Lower lobe of right lung (tissue), 2 donors: ENCODE data around the gene PON2. TPM values are rescaled to one million over a fixed set of nuclear protein-coding genes. Genes with fewer than 3 reads are reported as not detected.
"Not testable (repeated sequence)": the region's sequence is repeated elsewhere in the genome, so short reads cannot be mapped to it uniquely, and the experiment has no call there.

Experiments
- ATAC-seq, 2 donors: fragments of 200-7000 bp; cut with Tn5 transposase; one replicate each; pipeline ENCODE4 v1.9.1; 2020 to 2022; ENCODE audit warnings: mild to moderate bottlenecking in 2 of 2, moderate library complexity in 2 of 2
- DNase-seq: peaks from one replicate; pipeline ENCODE4 v3.0.0-alpha.2; 2020
- H3K27ac ChIP-seq: fragments of 200-600 bp; one replicate; pipeline ENCODE4 v1.8.0; 2022
- H3K27me3 ChIP-seq: fragments of 200-600 bp; one replicate; pipeline ENCODE4 v1.8.0; 2022; ENCODE audit warnings: low read depth
- H3K36me3 ChIP-seq: fragments of 200-600 bp; one replicate; pipeline ENCODE4 v1.8.0; 2022; ENCODE audit warnings: mild to moderate bottlenecking
- H3K4me1 ChIP-seq: fragments of 200-600 bp; one replicate; pipeline ENCODE4 v1.8.0; 2022
- H3K4me3 ChIP-seq: fragments of 200-600 bp; one replicate; pipeline ENCODE4 v1.8.0; 2022; ENCODE audit warnings: mild to moderate bottlenecking
- H3K9me3 ChIP-seq: fragments of 200-600 bp; one replicate; pipeline ENCODE4 v1.8.0; 2022
- intact Hi-C: fragments of 100-400 bp; cut with DNase I; formaldehyde crosslinking; loops from one replicate; pipeline ENCODE4 v1.11.0; 2022
- total RNA-seq: library from RNA; stranded (reverse); fragmentation: NEBNext Ultra II Directional; extraction: Animal tissue kit (Norgen Biotek cat#: 25700); gene quantifications from one replicate; pipeline ENCODE4 v1.2.1, GENCODE V29; 2021
- TF ChIP-seq, protein P1 (sequence below): fragments of 200-600 bp; IDR thresholded peaks from one replicate; pipeline ENCODE4 v1.8.0; 2022; ENCODE audit warnings: antibody characterized with exemption, mild to moderate bottlenecking
- donor health status: DM: no; HTN: yes; CAD: no; lungs with severe emphysema.

Gene PON2
- total RNA-seq, 1 donor from 2014 or later = 168 TPM

DNA sequence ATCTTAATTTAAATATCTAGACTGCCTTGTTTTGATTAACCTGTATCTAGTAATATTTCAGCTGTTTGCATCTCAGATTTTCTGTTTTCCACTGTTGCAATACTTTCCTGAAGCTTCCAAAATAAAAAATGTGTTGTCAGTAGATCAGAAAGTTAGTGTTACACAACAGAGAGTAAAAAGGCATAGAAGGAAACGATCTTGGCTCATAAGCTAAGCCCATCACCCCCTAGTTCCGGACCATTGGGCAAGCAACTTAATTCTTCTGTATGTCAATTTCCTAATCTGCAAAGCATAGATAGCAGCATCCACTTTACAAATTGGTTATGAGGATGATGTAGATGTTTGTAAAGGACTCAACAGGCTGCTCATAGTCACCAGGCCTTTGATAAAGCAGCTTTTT, 43.1 kb downstream of the PON2 start:
- TF ChIP-seq, protein P1, sequence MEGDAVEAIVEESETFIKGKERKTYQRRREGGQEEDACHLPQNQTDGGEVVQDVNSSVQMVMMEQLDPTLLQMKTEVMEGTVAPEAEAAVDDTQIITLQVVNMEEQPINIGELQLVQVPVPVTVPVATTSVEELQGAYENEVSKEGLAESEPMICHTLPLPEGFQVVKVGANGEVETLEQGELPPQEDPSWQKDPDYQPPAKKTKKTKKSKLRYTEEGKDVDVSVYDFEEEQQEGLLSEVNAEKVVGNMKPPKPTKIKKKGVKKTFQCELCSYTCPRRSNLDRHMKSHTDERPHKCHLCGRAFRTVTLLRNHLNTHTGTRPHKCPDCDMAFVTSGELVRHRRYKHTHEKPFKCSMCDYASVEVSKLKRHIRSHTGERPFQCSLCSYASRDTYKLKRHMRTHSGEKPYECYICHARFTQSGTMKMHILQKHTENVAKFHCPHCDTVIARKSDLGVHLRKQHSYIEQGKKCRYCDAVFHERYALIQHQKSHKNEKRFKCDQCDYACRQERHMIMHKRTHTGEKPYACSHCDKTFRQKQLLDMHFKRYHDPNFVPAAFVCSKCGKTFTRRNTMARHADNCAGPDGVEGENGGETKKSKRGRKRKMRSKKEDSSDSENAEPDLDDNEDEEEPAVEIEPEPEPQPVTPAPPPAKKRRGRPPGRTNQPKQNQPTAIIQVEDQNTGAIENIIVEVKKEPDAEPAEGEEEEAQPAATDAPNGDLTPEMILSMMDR = no peak
- H3K4me3 ChIP-seq = no peak overlapping the region
- DNase-seq = no peak
- no peak for ATAC-seq
- H3K4me1 ChIP-seq = no peaks in the 10 kb centered on the region
- no peaks in the 10 kb centered on the region for H3K9me3 ChIP-seq
- H3K27ac ChIP-seq = no peak overlapping the region
- H3K36me3 ChIP-seq = no peaks in the 10 kb centered on the region
- H3K27me3 ChIP-seq = no peaks in the 10 kb centered on the region
- intact Hi-C loops = no loop called here

DNA sequence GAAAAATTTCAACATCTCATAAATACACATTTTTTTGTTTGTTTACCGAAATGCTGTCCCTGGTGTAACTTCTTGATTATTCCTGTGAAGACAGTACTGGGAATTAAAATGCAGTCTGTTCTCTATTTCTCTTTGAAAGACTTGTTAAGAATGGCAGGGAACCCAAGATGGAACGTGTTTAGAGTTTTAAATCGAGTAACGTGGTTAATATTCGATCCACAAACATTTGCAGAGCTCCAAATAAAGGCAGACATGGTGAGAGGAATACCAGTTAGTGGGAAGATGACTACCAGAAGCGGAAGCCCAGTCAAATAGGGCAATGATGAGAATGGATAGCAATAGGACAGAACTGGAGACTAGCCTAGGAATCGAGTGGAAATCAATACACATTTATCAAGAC, 45.3 kb downstream of the PON2 start:
- H3K9me3 ChIP-seq = no peaks in the 10 kb centered on the region
- no peaks in the 10 kb centered on the region for H3K27me3 ChIP-seq
- no peaks in the 10 kb centered on the region for H3K4me1 ChIP-seq
- intact Hi-C loops = no loop called here
- H3K4me3 ChIP-seq = no peak overlapping the region
- TF ChIP-seq, protein P1 = no peak
- no peaks in the 10 kb centered on the region for H3K36me3 ChIP-seq
- DNase-seq (no peak), ATAC-seq (no peak)
- H3K27ac ChIP-seq = no peak overlapping the region

DNA sequence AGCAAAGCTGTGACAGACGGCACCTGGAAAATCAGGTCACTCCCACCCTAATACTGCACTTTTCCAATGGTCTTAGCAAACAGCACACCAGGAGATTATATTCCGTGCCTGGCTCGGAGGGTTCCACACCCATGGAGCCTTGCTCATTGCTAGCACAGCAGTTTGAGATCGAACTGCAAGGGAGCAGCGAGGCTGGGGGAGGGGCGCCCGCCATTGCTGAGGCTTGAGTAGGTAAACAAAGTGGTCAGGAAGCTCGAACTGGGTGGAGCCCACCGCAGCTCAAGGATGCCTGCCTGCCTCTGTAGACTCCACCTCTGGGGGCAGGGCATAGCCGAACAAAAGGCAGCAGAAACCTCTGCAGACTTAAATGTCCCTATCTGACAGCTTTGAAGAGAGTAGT, 55.4 kb downstream of the PON2 start:
- ATAC-seq, DNase-seq, H3K27ac ChIP-seq, intact Hi-C loops, H3K4me3 ChIP-seq, H3K27me3 ChIP-seq, H3K4me1 ChIP-seq, H3K36me3 ChIP-seq, H3K9me3 ChIP-seq: not testable (repeated sequence)

DNA sequence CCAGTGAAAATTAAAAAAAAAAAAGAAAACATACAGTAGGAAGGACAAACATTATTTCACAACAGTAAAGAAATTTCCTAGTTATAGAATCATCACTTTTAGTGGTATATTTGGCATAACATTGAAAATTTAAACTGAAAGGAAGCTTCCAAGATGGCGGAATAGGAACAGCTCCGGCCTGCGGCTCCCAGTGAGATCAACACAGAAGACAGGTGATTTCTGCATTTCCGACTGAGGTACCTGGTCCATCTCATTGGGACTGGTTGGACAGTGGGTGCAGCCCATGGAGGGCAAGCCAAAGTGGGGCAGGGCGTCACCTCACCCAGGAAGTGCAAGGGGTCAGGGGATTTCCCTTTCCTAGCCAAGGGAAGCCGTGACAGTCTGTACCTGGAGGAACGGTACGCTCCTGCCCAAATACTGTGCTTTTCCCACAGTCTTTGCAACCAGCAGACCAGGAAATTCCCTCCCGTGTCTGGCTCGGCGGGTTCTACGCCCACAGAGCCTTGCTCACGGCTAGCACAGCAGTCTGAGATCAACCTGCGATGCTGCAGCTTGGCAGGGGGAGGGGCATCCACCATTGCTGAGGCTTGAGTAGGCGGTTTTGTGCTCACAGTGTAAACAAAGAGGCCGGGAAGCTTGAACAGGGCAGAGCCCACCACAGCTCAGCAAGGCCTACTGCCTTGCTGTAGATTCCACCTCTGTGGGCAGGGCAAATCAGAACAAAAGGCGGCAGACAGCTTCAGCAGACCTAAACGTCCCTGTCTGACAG, 58.0 kb downstream of the PON2 start:
- no peaks in the 10 kb centered on the region for H3K9me3 ChIP-seq
- intact Hi-C loops = no loop called here
- no peaks in the 10 kb centered on the region for H3K36me3 ChIP-seq
- H3K27me3 ChIP-seq = no peaks in the 10 kb centered on the region
- no peaks in the 10 kb centered on the region for H3K4me1 ChIP-seq
- ATAC-seq = no peak
- no peak for DNase-seq
- TF ChIP-seq, protein P1 = no peak
- no peak overlapping the region for H3K27ac ChIP-seq
- no peak overlapping the region for H3K4me3 ChIP-seq

DNA sequence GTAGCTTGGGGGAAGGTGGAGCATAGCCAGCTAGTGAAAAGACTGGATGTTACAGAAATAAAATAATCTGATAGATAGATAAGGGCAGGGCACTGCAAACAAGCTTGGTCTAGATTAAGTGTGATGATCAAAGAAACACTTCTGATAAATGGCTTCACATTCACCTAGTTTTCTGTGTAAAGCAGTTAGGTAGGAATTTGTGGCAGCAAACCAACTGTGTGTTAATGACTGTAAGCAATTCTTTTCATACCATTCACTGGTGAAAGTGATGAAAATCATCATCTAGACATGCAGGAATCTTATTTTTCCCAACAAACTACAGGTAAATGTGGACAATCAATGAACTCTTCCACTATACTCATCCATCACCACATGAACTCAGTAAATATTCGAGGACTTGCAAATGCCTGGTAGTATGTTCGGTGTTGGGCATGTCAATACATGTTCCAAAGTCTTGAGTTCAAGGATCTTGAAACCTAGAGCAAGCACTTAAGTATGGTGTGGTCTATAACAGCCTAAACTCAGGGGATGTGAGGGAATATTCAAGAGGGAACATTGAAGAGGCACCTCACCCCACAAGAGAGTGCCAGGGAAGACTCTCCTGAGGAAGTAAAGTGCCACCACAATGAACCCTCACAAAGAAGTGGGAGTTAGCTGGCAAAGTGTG, 59.1 kb downstream of the PON2 start:
- DNase-seq (no peak), ATAC-seq (peak in 1 of 2 donors; percentile 61)
- Histone ChIP-seq H3K27me3 (no peaks in the 10 kb centered on the region), H3K9me3 (no peaks in the 10 kb centered on the region), H3K4me3 (no peak overlapping the region), H3K36me3 (no peaks in the 10 kb centered on the region), H3K27ac (no peak overlapping the region), H3K4me1 (no peaks in the 10 kb centered on the region)
- intact Hi-C loops = no loop called here
- TF ChIP-seq, protein P1 = no peak

DNA sequence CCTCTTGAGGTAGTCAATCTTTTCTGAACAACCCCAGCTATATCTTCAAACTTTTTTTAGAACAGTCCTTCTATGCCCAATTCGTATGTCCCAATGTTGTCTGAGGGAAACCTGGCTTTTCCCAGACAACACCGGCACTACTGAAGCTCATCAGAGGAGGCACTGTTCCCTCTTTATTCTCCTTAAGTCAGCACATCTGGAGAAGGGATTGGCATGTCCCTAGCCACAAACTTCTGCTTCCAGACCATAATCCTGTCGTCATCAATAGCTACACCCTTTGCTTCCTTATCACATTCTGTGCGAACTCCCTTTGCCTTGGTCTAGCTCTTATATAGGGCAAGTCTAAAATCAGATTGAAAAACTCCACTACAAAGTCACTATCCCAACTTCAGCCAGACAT, 61.5 kb downstream of the PON2 start:
- Histone ChIP-seq H3K4me3 (no peak overlapping the region), H3K27ac (no peak overlapping the region), H3K36me3 (no peaks in the 10 kb centered on the region), H3K9me3 (no peaks in the 10 kb centered on the region), H3K4me1 (no peaks in the 10 kb centered on the region), H3K27me3 (no peaks in the 10 kb centered on the region)
- TF ChIP-seq, protein P1 = no peak
- ATAC-seq (no peak), DNase-seq (no peak)
- intact Hi-C loops = no loop called here
